Measurements from ENCODE around the gene ARHGEF11.

Gene ARHGEF11

DNA sequence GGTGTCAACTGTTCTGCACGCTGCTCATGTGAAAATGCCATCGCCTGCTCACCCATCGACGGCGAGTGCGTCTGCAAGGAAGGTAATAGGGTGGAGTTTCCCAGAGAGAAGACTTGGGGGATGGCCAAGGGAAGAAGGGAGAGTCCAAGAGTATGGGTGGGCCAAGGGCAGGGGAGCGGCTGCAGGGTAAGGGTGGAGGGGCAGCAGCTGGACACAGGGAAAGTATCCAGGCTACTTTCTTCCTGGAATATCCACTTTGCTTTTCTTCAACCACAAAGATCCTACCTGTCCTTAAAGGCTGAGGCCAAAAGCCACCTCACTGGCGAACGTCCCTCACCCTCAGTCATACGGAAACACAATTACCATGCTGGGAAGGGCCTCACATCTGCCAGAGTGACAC lies 136.6 kb downstream of the ARHGEF11 start:
- no peak for DNase-seq (ENCODE audit: low read depth)

DNA sequence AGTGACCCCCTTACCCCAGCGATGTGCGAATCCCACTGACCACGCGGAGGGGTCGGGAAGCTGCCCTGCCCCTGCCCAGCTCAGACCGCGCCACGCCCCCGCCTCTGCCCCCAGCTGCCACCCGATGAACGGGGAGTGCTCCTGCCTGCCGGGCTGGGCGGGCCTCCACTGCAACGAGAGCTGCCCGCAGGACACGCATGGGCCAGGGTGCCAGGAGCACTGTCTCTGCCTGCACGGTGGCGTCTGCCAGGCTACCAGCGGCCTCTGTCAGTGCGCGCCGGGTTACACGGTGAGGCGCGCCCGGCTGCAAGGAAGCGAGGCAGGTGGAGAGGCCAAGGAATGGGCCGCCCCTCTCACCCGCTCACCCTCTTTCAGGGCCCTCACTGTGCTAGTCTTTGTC lies 137.0 kb downstream of the ARHGEF11 start:
- no peak for DNase-seq (ENCODE audit: low read depth)

DNA sequence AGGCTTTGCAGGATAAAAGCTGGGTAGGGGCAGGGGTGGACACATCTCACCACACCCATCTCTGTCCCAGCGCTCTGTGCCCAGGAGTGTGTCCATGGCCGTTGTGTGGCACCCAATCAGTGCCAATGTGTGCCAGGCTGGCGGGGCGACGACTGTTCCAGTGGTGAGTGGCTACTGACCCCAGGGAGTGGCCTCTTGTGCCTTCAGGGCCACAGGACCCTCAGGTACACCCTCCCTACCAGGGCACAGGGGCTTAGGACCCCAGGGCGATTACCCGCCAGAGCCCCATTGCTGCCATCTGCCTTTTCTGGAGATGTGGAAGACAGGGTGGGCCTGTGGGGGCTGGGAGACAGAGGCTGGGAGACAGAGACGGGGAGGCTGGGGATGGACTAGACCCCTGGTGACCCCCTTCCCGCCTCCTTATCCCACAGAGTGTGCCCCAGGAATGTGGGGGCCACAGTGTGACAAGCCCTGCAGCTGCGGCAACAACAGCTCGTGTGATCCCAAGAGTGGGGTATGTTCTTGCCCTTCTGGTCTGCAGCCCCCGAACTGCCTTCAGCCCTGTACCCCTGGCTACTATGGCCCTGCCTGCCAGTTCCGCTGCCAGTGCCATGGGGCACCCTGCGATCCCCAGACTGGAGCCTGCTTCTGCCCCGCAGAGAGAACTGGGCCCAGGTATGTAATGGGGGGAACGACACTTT lies 139.2 kb downstream of the ARHGEF11 start:
- DNase-seq (ENCODE audit: low read depth): no peak

GRCh38 chr1:156905651-156906050 lies 139.9 kb downstream of the ARHGEF11 start:
- no peak for DNase-seq (ENCODE audit: low read depth)

- DNase-seq (ENCODE audit: low read depth): no peak
Observed at GRCh38 chr1:156905176-156905575, 140.4 kb downstream of the ARHGEF11 start.

DNA sequence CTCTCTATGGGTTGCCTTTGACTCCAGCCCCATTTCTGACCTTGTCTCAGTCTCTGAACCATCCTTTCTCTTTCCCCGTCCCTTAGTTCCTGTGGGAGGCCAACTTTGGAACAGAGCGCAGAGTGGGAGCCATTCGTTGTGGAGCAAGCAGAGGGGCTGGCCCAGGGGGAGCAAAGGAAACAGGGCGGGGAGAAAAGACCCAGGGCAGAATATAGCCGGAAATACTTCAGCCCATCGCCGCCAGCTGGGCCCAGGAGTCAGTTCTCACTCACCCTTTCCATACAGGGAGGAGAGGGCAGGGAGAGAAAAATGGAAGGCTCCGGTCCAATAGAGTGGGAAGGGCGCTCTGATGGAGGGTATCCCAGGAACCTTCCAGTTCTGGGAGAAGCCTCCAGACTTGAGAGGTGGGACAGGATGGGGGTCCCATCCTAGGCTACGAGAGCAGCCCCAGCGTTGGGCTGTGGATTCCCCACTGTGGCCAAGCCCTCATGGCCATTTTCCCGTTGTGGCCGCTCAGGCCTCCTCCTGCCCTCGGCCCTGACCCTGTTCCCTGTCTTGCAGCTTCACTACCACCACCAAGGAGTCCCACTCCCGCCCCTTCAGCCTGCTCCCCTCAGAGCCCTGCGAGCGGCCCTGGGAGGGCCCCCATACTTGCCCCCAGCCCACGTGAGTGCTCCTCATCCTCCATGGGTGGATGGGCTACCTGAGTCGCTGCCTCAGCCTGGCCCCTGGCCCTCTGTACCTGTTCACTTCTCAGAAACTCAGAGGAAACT lies 141.2 kb downstream of the ARHGEF11 start:
- no peak for DNase-seq (ENCODE audit: low read depth)

- DNase-seq (ENCODE audit: low read depth): no peak
Observed at GRCh38 chr1:156903328-156904091, 142.0 kb downstream of the ARHGEF11 start.

DNA sequence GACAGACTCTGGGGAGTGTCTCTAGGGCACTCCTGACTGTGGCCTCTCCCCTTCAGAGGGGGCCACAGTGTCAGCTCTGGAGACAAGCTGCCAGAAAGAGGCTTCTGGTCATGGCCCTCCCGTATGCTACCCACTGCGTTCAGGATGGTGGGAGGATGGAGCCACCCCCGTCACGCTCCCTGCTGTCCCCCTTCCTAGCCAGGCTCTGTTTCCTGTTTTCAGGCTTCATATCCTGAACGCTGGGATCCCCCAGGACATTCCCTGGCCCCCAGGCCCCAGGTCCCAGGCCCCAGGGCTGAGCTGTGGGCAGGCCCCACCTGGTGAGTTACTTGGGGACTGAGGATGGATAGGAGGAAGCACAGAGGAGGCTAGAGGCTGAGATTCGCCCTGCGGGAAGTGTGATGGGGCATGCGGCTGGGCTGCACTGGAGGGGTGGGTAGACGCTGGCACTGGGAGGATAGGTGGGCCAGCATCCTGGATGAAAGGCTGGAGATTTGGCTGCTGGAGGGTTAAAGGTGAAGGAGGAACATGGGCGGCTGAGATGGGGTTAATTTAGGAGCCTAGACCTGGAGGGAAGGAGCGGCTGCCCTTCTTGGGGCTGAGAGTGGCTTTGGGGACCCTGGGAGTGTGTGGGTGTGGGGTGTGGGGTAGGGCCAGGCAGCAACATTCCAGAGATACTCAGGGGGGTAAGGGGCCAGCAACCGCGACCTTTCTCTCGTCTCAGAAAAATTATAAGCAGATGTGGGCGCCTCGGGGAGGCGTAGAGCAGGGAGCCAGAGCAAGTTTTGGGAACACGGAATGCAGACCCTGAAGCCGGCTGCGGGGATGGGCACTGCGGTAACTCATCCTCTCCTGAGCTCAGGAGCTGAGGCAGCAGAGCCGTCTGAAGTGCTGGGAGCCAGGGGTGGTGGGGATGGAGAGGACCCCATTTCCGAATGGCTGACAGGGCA lies 143.3 kb downstream of the ARHGEF11 start:
- DNase-seq (ENCODE audit: low read depth): no peak

DNA sequence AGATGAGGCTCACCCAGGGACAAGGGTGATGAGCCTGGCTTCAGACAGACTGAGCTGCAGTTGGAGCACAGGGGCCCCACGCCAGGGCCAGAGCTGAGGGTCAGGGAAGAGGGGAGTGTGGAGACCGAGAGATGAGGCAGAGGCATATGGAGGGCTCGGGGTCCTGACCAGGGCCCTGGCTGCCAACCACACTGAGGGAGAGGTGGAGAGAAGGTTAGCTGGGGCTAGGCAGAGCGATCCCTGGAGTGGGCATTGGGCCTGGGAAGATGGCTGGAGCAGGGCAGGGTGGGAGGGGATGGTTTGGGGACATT lies 144.0 kb downstream of the ARHGEF11 start:
- DNase-seq (ENCODE audit: low read depth): no peak

- DNase-seq (ENCODE audit: low read depth): no peak
Observed at GRCh38 chr1:156900896-156901589, 144.5 kb downstream of the ARHGEF11 start.

- no peak for DNase-seq (ENCODE audit: low read depth)
Observed at GRCh38 chr1:156899956-156900718, 145.4 kb downstream of the ARHGEF11 start.

- DNase-seq (ENCODE audit: low read depth): no peak
Observed at GRCh38 chr1:156898971-156899664, 146.4 kb downstream of the ARHGEF11 start.

DNA sequence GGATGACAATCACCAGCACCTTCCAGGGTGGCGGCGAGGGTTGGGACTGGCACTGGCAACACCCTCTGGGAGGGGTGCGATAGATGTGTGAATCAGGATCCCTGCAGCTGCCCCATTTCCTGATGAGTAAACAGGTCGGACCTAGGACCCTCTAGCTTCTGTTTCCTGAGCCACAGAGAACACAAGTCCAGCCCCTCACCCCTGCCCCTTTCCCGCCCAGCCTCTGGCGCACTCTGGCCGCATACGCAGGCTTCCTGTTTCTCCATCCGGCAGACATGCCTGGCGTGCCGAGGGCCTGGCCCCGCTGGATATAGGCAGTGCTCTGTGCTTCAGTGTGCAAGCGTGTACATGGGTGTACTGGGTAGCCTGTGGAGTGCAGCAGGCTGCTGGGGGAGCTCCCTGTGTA lies 147.4 kb downstream of the ARHGEF11 start:
- no peak for DNase-seq (ENCODE audit: low read depth)

DNA sequence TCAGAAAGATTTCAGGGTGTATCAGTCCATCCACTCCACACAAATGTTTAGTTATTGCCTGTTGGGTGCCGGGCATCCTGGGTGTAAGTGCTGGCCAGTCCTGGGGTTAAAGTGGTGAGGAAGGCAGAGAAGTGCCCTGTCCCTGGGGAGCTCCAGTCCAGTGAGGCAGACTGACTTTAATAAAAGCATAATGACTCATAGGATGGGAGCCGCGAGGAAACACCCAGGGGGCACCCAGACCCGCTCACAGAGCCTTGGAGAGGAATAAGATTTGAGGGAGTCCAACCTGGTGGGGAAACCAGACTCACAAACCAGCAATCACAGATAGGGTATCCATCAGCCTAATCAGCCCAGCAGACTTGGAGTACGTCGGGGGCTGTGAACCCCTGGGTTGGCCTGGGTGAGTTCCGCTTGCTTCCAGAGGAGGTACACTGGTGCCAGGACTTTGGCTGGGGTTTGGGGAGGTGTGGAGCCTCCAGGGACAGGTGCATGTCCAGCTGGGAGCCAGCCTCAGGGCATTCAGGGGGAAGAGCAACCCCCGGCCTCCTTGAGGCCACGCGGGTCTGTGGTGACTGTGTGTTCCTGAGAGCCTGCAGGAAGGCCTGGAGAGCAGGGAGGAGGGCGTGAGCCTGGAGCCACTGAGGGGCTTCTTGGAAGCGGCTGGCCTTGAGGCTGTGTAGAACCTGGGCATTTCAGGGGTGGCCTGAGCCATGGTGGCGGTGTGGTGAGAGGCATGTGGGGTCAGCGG lies 148.3 kb downstream of the ARHGEF11 start:
- DNase-seq (ENCODE audit: low read depth): no peak

DNA sequence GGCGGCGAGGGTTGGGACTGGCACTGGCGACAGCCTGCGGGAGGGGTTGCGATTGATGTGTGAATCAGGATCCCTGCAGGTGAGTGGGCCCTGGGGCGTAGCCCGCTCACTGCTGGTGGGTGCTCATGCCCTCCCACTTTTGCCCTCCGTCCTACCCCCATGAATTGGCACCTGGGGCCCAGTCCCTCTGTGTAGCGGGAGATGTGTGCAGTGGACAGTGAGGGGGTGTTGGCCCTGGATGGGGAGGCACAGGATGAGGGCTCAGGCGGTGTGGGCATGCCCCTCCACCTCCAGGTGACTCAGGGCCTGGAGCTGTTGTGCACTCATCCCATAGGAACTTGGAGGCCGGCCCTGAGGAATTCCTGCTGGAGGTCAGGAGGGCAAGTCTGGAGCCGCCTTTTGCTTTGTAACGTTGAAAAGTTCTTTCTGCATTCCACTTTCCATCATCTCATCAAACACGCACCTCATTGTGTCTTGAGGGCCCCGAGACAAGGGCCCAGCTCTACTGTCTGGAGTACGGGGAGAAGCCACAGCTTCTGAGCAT lies 149.0 kb downstream of the ARHGEF11 start:
- DNase-seq (ENCODE audit: low read depth): no peak

- DNase-seq (ENCODE audit: low read depth): no peak
Observed at GRCh38 chr1:156895927-156896326, 149.6 kb downstream of the ARHGEF11 start.

GRCh38 chr1:156895455-156895812 lies 150.1 kb downstream of the ARHGEF11 start:
- DNase-seq (ENCODE audit: low read depth): no peak

DNA sequence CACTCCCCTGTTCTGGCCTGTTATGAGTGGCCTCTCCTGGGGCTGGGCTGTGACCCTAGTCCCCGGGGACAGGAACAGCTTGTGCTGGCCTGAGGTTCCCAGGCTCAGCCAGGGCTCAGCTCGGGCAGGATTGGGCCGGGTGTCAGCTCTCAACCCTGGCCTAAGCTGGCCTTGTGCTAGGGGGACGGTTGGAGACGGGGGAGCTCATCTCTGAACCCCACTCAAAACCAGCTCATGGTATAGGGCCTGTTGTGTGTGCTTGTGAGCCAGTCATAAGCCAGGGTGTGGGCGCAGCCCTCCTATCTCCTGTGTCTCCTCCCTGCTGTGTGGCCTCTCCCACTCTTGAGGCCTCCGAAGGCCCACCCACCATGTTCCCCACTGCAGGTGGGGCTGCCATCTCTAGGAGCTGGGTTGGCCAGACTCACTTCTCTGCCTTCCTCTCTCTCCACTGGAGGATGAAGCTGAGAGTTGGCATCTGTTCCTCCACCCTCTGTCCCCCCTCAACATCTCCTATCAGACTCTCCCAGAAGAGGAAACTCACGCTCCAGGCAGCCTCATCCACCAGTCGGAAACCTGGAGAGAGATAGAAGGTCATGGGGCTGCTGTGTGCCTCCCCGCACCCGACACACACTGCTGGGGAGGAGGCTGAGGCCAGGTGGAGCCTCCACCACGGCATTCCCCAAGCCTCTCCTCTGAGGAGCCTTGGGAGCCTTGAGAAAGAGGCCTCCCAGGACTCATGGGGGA lies 150.7 kb downstream of the ARHGEF11 start:
- no peak for DNase-seq (ENCODE audit: low read depth)

Measured in activated gamma-delta T cell treated with anti-CD3 and anti-CD28 coated beads, Interleukin-2, amount 50 U/mL, for 16 hours (primary cell).